ENCODE measurements around the gene CREB3L1.
A peak's percentile ranks its signal among the peaks of the same experiment; 100 is the strongest.

- TF ChIP-seq, protein P1, sequence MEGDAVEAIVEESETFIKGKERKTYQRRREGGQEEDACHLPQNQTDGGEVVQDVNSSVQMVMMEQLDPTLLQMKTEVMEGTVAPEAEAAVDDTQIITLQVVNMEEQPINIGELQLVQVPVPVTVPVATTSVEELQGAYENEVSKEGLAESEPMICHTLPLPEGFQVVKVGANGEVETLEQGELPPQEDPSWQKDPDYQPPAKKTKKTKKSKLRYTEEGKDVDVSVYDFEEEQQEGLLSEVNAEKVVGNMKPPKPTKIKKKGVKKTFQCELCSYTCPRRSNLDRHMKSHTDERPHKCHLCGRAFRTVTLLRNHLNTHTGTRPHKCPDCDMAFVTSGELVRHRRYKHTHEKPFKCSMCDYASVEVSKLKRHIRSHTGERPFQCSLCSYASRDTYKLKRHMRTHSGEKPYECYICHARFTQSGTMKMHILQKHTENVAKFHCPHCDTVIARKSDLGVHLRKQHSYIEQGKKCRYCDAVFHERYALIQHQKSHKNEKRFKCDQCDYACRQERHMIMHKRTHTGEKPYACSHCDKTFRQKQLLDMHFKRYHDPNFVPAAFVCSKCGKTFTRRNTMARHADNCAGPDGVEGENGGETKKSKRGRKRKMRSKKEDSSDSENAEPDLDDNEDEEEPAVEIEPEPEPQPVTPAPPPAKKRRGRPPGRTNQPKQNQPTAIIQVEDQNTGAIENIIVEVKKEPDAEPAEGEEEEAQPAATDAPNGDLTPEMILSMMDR (IDR thresholded peaks at IDR 0.05), result peak; percentile 69 to 100 (median 86)
- TF ChIP-seq POLR2A (IDR thresholded peaks at IDR 0.05), result peak; percentile 50
These were observed 69.6 kb downstream of the CREB3L1 start, which contains the start of gene DGKZ for GRCh38 chr11:46346886-46347636.

Measured in right lobe of liver (tissue), 4 donors.